Heart left ventricle (tissue), 16 donors: Measurements from ENCODE around the gene SLCO6A1. TPM values are rescaled to one million over a fixed set of nuclear protein-coding genes. Genes with fewer than 3 reads are reported as not detected.
"Not testable (repeated sequence)": the region's sequence is repeated elsewhere in the genome, so short reads cannot be mapped to it uniquely, and the experiment has no call there.

Experiments used
- ATAC-seq, 4 donors: fragments of 200-7000 bp; cut with Tn5 transposase; one replicate each; pipeline ENCODE4 v1.9.1; 2020 to 2022; ENCODE audit warnings: moderate library complexity in 4 of 4, mild to moderate bottlenecking in 3 of 4, moderate number of reproducible peaks in 1 of 4
- DNase-seq, 5 donors: peaks; one replicate each; pipeline ENCODE4 v3.0.0-alpha.2; 2020
- H3K27ac ChIP-seq, 12 donors: fragments of 200-600 bp; sonication (generic) in 4 of 12; one replicate each; pipeline versions ENCODE4 v1.5.0 to v1.8.0; 2016 to 2022; ENCODE audit warnings: mild to moderate bottlenecking in 2 of 12
- H3K27me3 ChIP-seq, 9 donors: fragments of 200-600 bp; sonication (generic) in 2 of 9; one replicate each; pipeline versions ENCODE4 v1.5.1 to v1.8.0; 2016 to 2022; ENCODE audit warnings: mild to moderate bottlenecking in 3 of 9
- H3K36me3 ChIP-seq, 9 donors: fragments of 200-600 bp; sonication (generic) in 2 of 9; one replicate each; pipeline versions ENCODE4 v1.5.0 to v1.8.0; 2018 to 2022; ENCODE audit warnings: mild to moderate bottlenecking in 2 of 9
- H3K4me1 ChIP-seq, 12 donors: fragments of 200-600 bp; sonication (generic) in 4 of 12; one replicate each; pipeline versions ENCODE4 v1.5.0 to v1.8.0; 2016 to 2022; ENCODE audit warnings: mild to moderate bottlenecking in 3 of 12
- H3K4me3 ChIP-seq, 12 donors: fragments of 200-600 bp; sonication (generic) in 4 of 12; one replicate each; pipeline versions ENCODE4 v1.5.0 to v1.8.0; 2017 to 2022; ENCODE audit warnings: mild to moderate bottlenecking in 9 of 12, moderate library complexity in 4 of 12
- H3K9me3 ChIP-seq, 12 donors: fragments of 200-600 bp; sonication (generic) in 4 of 12; one replicate each; pipeline versions ENCODE4 v1.5.0 to v1.8.0; 2016 to 2022; ENCODE audit warnings: mild to moderate bottlenecking in 1 of 12
- POLR2A ChIP-seq, 2 donors: fragments of 450-650 bp; IDR thresholded peaks; one replicate each; pipeline ENCODE4 v1.6.1; 2017; ENCODE audit warnings: antibody characterized with exemption in 2 of 2, mild to moderate bottlenecking in 2 of 2, moderate library complexity in 2 of 2
- WGBS, 4 donors: extraction: QIAGEN DNeasy Blood & Tissue Kit in 2 of 4; methylation state at CpG; one replicate each; pipeline versions ENCODE4 v1.1.5 to v1.1.7; 2013 to 2018; 5-methylcytosine and 5-hydroxymethylcytosine counted together
- intact Hi-C, 10 donors: fragments of 100-400 bp; cut with DNase I; formaldehyde crosslinking; loops; one replicate each; pipeline versions ENCODE4 v1.11.1 to v1.14.2; 2022
- polyA plus RNA-seq, 2 donors: library from polyadenylated mRNA; stranded (reverse); fragments of 200-250 nt; gene quantifications; one replicate each; pipeline ENCODE4 v1.2.3, GENCODE V29; 2013
- total RNA-seq, 9 donors: library from RNA; depleted of rRNA in 2 of 9; stranded (reverse); fragments of >200 nt in 2 of 9; fragmentation: NEBNext Ultra II Directional in 3 of 9; extraction: Animal tissue kit (Norgen Biotek cat#: 25700) in 3 of 9; gene quantifications; one replicate each; pipeline versions ENCODE4 v1.1.0 to v1.2.4, GENCODE V29; 2016 to 2023
- TF ChIP-seq, protein P1 (sequence below), 12 donors: fragments of 200-600 bp; sonication (generic) in 4 of 12; IDR thresholded peaks; one replicate each; pipeline versions ENCODE4 v1.5.0 to v1.8.0; 2018 to 2022; ENCODE audit warnings: antibody characterized with exemption in 12 of 12, mild to moderate bottlenecking in 5 of 12
- donor health status: ischemic (EF 13 %, LVEDD 7.1; RV severe dilation, severe dysfunction).
- donor health status: healthy with polysubstance abuse.
- donor health status: DM: no; HTN: yes; CAD: no.
- donor health status: DM: no; HTN: no; CAD: no.
- donor health status: ischemic (EF 25% LVEDD 6.9; RV normal size, moderate dysfunction).
- donor health status: ischemic (EF 25% LVEDD 5.7; RV mildly dilated, moderate dysfunction).
- donor health status: healthy.
- donor health status: DM: yes; HTN: yes; CAD: no.
- donor health status: ischemic (EF 35%, LVEDD 5.7; RV mildly dilated, moderate dysfunction).
- donor health status: nonischemic (EF 11% LVEDD 7.7; RV severe dilation, severe dysfunction).
- donor health status: DM: yes; HTN: yes; CAD: no.
- donor health status: PGD.
- donor health status: ischemic (EF 29% LVEDD 5.4; RV normal size, mild dysfunction).
- donor health status: nonischemic (EF 23%, LVEDD 6.1; RV moderate dilation, normal function).

Gene SLCO6A1
- total and polyA plus RNA-seq, 11 donors = not detected

GRCh38 chr5:102528600-102528999 lies 29.8 kb upstream of the SLCO6A1 start:
- TF ChIP-seq POLR2A (IDR thresholded peaks at IDR 0.05) = no peak
- TF ChIP-seq, protein P1, sequence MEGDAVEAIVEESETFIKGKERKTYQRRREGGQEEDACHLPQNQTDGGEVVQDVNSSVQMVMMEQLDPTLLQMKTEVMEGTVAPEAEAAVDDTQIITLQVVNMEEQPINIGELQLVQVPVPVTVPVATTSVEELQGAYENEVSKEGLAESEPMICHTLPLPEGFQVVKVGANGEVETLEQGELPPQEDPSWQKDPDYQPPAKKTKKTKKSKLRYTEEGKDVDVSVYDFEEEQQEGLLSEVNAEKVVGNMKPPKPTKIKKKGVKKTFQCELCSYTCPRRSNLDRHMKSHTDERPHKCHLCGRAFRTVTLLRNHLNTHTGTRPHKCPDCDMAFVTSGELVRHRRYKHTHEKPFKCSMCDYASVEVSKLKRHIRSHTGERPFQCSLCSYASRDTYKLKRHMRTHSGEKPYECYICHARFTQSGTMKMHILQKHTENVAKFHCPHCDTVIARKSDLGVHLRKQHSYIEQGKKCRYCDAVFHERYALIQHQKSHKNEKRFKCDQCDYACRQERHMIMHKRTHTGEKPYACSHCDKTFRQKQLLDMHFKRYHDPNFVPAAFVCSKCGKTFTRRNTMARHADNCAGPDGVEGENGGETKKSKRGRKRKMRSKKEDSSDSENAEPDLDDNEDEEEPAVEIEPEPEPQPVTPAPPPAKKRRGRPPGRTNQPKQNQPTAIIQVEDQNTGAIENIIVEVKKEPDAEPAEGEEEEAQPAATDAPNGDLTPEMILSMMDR (IDR thresholded peaks at IDR 0.05) = no peak
- ATAC-seq (peak; percentile 27 to 65 (median 62)), DNase-seq (no peak)
- peak overlapping the region in 1 of 12 donors; percentile 21 for H3K4me3 ChIP-seq
- peaks cover 0 to 12% (median 0%) of the 10 kb centered on the region in 12 donors for H3K9me3 ChIP-seq
- H3K36me3 ChIP-seq = no peaks in the 10 kb centered on the region
- no peaks in the 10 kb centered on the region for H3K27me3 ChIP-seq
- peaks cover 0 to 43% (median 2%) of the 10 kb centered on the region in 12 donors for H3K4me1 ChIP-seq
- intact Hi-C loops = no loop called here
- peak overlapping the region in 2 of 12 donors; percentile 22 to 36 for H3K27ac ChIP-seq

GRCh38 chr5:102527547-102527946 lies 28.7 kb upstream of the SLCO6A1 start:
- Histone ChIP-seq H3K36me3 (no peaks in the 10 kb centered on the region), H3K27ac (no peak overlapping the region), H3K27me3 (no peaks in the 10 kb centered on the region), H3K9me3 (peaks cover 0 to 12% (median 0%) of the 10 kb centered on the region in 12 donors), H3K4me3 (no peak overlapping the region), H3K4me1 (peaks cover 0 to 39% (median 2%) of the 10 kb centered on the region in 12 donors)
- TF ChIP-seq POLR2A (IDR thresholded peaks at IDR 0.05) = no peak
- TF ChIP-seq, protein P1 (IDR thresholded peaks at IDR 0.05) = no peak
- DNase-seq = no peak
- WGBS, 4 donors = 22 to 57% (median 51%) methylated on average over 1 of the region's 1 CpG
- ATAC-seq = no peak
- intact Hi-C loops = no loop called here

- H3K27me3 ChIP-seq = no peaks in the 10 kb centered on the region
- peaks cover 0 to 10% (median 2%) of the 10 kb centered on the region in 12 donors for H3K4me1 ChIP-seq
- TF ChIP-seq, protein P1 (IDR thresholded peaks at IDR 0.05) = no peak
- TF ChIP-seq POLR2A (IDR thresholded peaks at IDR 0.05) = no peak
- no peak for ATAC-seq
- no peak overlapping the region for H3K27ac ChIP-seq
- H3K9me3 ChIP-seq = peaks cover 0 to 12% (median 0%) of the 10 kb centered on the region in 12 donors
- intact Hi-C loops = no loop called here
- H3K4me3 ChIP-seq = no peak overlapping the region
- no peaks in the 10 kb centered on the region for H3K36me3 ChIP-seq
- no peak for DNase-seq
- 70 to 88% (median 84%) methylated on average over 3 of the region's 3 CpGs for whole genome bisulfite sequencing, 4 donors
These were observed 24.9 kb upstream of the SLCO6A1 start for GRCh38 chr5:102523541-102524175.

GRCh38 chr5:102511666-102512065 lies 12.9 kb upstream of the SLCO6A1 start:
- DNase-seq = peak in 3 of 5 donors; percentile 29 to 35 (median 34)
- no peaks in the 10 kb centered on the region for H3K36me3 ChIP-seq
- H3K27ac ChIP-seq = no peak overlapping the region
- H3K27me3 ChIP-seq = no peaks in the 10 kb centered on the region
- peak in 3 of 4 donors; percentile 36 to 51 (median 49) for ATAC-seq
- WGBS, 4 donors = 33 to 40% (median 33%) methylated on average over 4 of the region's 4 CpGs
- no peak overlapping the region for H3K4me3 ChIP-seq
- no peak for TF ChIP-seq POLR2A (IDR thresholded peaks at IDR 0.05)
- TF ChIP-seq, protein P1 (IDR thresholded peaks at IDR 0.05) = no peak
- no peaks in the 10 kb centered on the region for H3K9me3 ChIP-seq
- peaks cover 0 to 14% (median 0%) of the 10 kb centered on the region in 12 donors for H3K4me1 ChIP-seq
- intact Hi-C loops = no loop called here

GRCh38 chr5:102491261-102491914 lies 7.4 kb downstream of the SLCO6A1 start:
- ATAC-seq, H3K27ac ChIP-seq, H3K27me3 ChIP-seq, H3K4me1 ChIP-seq, H3K36me3 ChIP-seq, DNase-seq, H3K4me3 ChIP-seq, H3K9me3 ChIP-seq, intact Hi-C loops: not testable (repeated sequence)
- WGBS, 4 donors = 93 to 97% (median 95%) methylated on average over 6 to 35 of the region's 35 CpGs
